ENCODE results near the gene FKBP14. TPM values are rescaled to one million over a fixed set of nuclear protein-coding genes. Genes with fewer than 3 reads are reported as not detected.

FKBP14 gene
- total RNA-seq, 1 donor from 2014 or later, result 8.6 TPM

GRCh38 chr7:30027740-30028215 is 1.3 kb upstream of the FKBP14 start:
- H3K36me3 Mint-ChIP-seq (ENCODE audit: low read depth), result peaks cover 4% of the 10 kb centered on the region
- H3K27ac Mint-ChIP-seq, result peak overlapping the region; percentile 88
- H3K4me3 Mint-ChIP-seq, result no peak overlapping the region
- no peak for DNase-seq
- intact Hi-C loops (cut with micrococcal nuclease), result loop anchor here (2.0 to 10.0 kb wide), 9 partner anchors 35 to 745 kb away; partner anchors contain the start of genes GARS1, MINDY4, NOD1 and SCRN1
- peaks cover 3% of the 10 kb centered on the region for H3K9me3 Mint-ChIP-seq
- peaks cover 27% of the 10 kb centered on the region for H3K4me1 Mint-ChIP-seq
- no peaks in the 10 kb centered on the region for H3K27me3 Mint-ChIP-seq

- Mint-ChIP-seq H3K27me3 (no peaks in the 10 kb centered on the region), H3K4me3 (no peak overlapping the region), H3K27ac (peak overlapping the region; percentile 88), H3K4me1 (peaks cover 27% of the 10 kb centered on the region), H3K36me3 (ENCODE audit: low read depth) (peaks cover 5% of the 10 kb centered on the region), H3K9me3 (peaks cover 3% of the 10 kb centered on the region)
- intact Hi-C loops (cut with micrococcal nuclease), result loop anchor here (2.0 to 10.0 kb wide), 7 partner anchors 38 to 745 kb away; partner anchors contain the start of genes GARS1, MINDY4, NOD1 and SCRN1
- no peak for DNase-seq
These were observed 559 bp upstream of the FKBP14 start for GRCh38 chr7:30027065-30027456.

GRCh38 chr7:30023524-30023923 is 3.0 kb downstream of the FKBP14 start:
- Mint-ChIP-seq H3K9me3 (peaks cover 3% of the 10 kb centered on the region), H3K4me1 (peaks cover 32% of the 10 kb centered on the region), H3K36me3 (ENCODE audit: low read depth) (peaks cover 8% of the 10 kb centered on the region), H3K27me3 (no peaks in the 10 kb centered on the region), H3K27ac (no peak overlapping the region), H3K4me3 (no peak overlapping the region)
- intact Hi-C loops (cut with micrococcal nuclease), result loop anchor here (10.0 kb wide), 1 partner anchor 301 kb away; no protein-coding TSS in a partner anchor
- no peak for DNase-seq

GRCh38 chr7:30022991-30023390 is 3.5 kb downstream of the FKBP14 start:
- Mint-ChIP-seq H3K4me1 (peaks cover 31% of the 10 kb centered on the region), H3K27ac (no peak overlapping the region), H3K4me3 (no peak overlapping the region), H3K9me3 (peaks cover 3% of the 10 kb centered on the region), H3K27me3 (no peaks in the 10 kb centered on the region), H3K36me3 (ENCODE audit: low read depth) (peaks cover 12% of the 10 kb centered on the region)
- intact Hi-C loops (cut with micrococcal nuclease), result loop anchor here (10.0 kb wide), 1 partner anchor 302 kb away; no protein-coding TSS in a partner anchor
- no peak for DNase-seq

GRCh38 chr7:30020535-30020934 is 6.0 kb downstream of the FKBP14 start:
- H3K27me3 Mint-ChIP-seq, result no peaks in the 10 kb centered on the region
- intact Hi-C loops (cut with micrococcal nuclease), result loop anchor here (10.0 kb wide), 1 partner anchor 304 kb away; no protein-coding TSS in a partner anchor
- peaks cover 3% of the 10 kb centered on the region for H3K9me3 Mint-ChIP-seq
- H3K4me3 Mint-ChIP-seq, result no peak overlapping the region
- H3K27ac Mint-ChIP-seq, result no peak overlapping the region
- H3K4me1 Mint-ChIP-seq, result peaks cover 21% of the 10 kb centered on the region
- peaks cover 12% of the 10 kb centered on the region for H3K36me3 Mint-ChIP-seq (ENCODE audit: low read depth)
- no peak for DNase-seq

- intact Hi-C loops (cut with micrococcal nuclease), result loop anchor here (10.0 kb wide), 1 partner anchor 305 kb away; no protein-coding TSS in a partner anchor
- no peak overlapping the region for H3K27ac Mint-ChIP-seq
- H3K36me3 Mint-ChIP-seq (ENCODE audit: low read depth), result peaks cover 8% of the 10 kb centered on the region
- DNase-seq, result no peak
- no peaks in the 10 kb centered on the region for H3K27me3 Mint-ChIP-seq
- H3K9me3 Mint-ChIP-seq, result no peaks in the 10 kb centered on the region
- peaks cover 16% of the 10 kb centered on the region for H3K4me1 Mint-ChIP-seq
- no peak overlapping the region for H3K4me3 Mint-ChIP-seq
These were observed 6.5 kb downstream of the FKBP14 start for GRCh38 chr7:30019960-30020359.

GRCh38 chr7:30019387-30019786 is 7.1 kb downstream of the FKBP14 start:
- DNase-seq, result no peak
- intact Hi-C loops (cut with micrococcal nuclease), result no loop called here
- H3K36me3 Mint-ChIP-seq (ENCODE audit: low read depth), result peaks cover 10% of the 10 kb centered on the region
- H3K27me3 Mint-ChIP-seq, result no peaks in the 10 kb centered on the region
- H3K4me3 Mint-ChIP-seq, result no peak overlapping the region
- H3K27ac Mint-ChIP-seq, result no peak overlapping the region
- no peaks in the 10 kb centered on the region for H3K9me3 Mint-ChIP-seq
- peaks cover 13% of the 10 kb centered on the region for H3K4me1 Mint-ChIP-seq

- intact Hi-C loops (cut with micrococcal nuclease), result no loop called here
- no peaks in the 10 kb centered on the region for H3K27me3 Mint-ChIP-seq
- peaks cover 12% of the 10 kb centered on the region for H3K36me3 Mint-ChIP-seq (ENCODE audit: low read depth)
These were observed 8.1 kb downstream of the FKBP14 start for GRCh38 chr7:30018451-30018850.

GRCh38 chr7:30012757-30013156 is 13.7 kb downstream of the FKBP14 start:
- Mint-ChIP-seq H3K27ac (no peak overlapping the region), H3K4me3 (no peak overlapping the region)
- intact Hi-C loops (cut with micrococcal nuclease), result no loop called here

More at GRCh38 chr7:30018451-30018850, 8.1 kb downstream of the FKBP14 start:
- Mint-ChIP-seq H3K9me3 (no peaks in the 10 kb centered on the region), H3K4me3 (no peak overlapping the region), H3K4me1 (peaks cover 8% of the 10 kb centered on the region), H3K27ac (no peak overlapping the region)
- DNase-seq, result no peak

GRCh38 chr7:30010021-30010420 is 16.5 kb downstream of the FKBP14 start:
- DNase-seq, result no peak
- H3K9me3 Mint-ChIP-seq, result no peaks in the 10 kb centered on the region
- no peaks in the 10 kb centered on the region for H3K4me1 Mint-ChIP-seq
- H3K4me3 Mint-ChIP-seq, result no peak overlapping the region
- intact Hi-C loops (cut with micrococcal nuclease), result no loop called here
- H3K27me3 Mint-ChIP-seq, result no peaks in the 10 kb centered on the region
- H3K36me3 Mint-ChIP-seq (ENCODE audit: low read depth), result peaks cover 7% of the 10 kb centered on the region
- no peak overlapping the region for H3K27ac Mint-ChIP-seq

More at GRCh38 chr7:30012757-30013156, 13.7 kb downstream of the FKBP14 start:
- DNase-seq, result no peak
- no peaks in the 10 kb centered on the region for H3K9me3 Mint-ChIP-seq
- H3K27me3 Mint-ChIP-seq, result no peaks in the 10 kb centered on the region
- H3K36me3 Mint-ChIP-seq (ENCODE audit: low read depth), result peaks cover 7% of the 10 kb centered on the region
- no peaks in the 10 kb centered on the region for H3K4me1 Mint-ChIP-seq

- Mint-ChIP-seq H3K36me3 (ENCODE audit: low read depth) (no peaks in the 10 kb centered on the region), H3K27ac (no peak overlapping the region), H3K4me1 (no peaks in the 10 kb centered on the region), H3K9me3 (no peaks in the 10 kb centered on the region), H3K4me3 (no peak overlapping the region), H3K27me3 (peaks cover 8% of the 10 kb centered on the region)
- intact Hi-C loops (cut with micrococcal nuclease), result no loop called here
- no peak for DNase-seq
These were observed 21.0 kb downstream of the FKBP14 start for GRCh38 chr7:30005464-30005863.

GRCh38 chr7:30003098-30003497 is 23.4 kb downstream of the FKBP14 start:
- intact Hi-C loops (cut with micrococcal nuclease), result no loop called here
- H3K4me3 Mint-ChIP-seq, result no peak overlapping the region
- no peak overlapping the region for H3K27ac Mint-ChIP-seq

GRCh38 chr7:30001998-30002397 is 24.5 kb downstream of the FKBP14 start:
- Mint-ChIP-seq H3K4me3 (no peak overlapping the region), H3K4me1 (no peaks in the 10 kb centered on the region), H3K27me3 (peaks cover 26% of the 10 kb centered on the region), H3K27ac (no peak overlapping the region), H3K9me3 (no peaks in the 10 kb centered on the region), H3K36me3 (ENCODE audit: low read depth) (no peaks in the 10 kb centered on the region)
- no peak for DNase-seq
- intact Hi-C loops (cut with micrococcal nuclease), result no loop called here

More at GRCh38 chr7:30003098-30003497, 23.4 kb downstream of the FKBP14 start:
- Mint-ChIP-seq H3K36me3 (ENCODE audit: low read depth) (no peaks in the 10 kb centered on the region), H3K27me3 (peaks cover 20% of the 10 kb centered on the region), H3K9me3 (no peaks in the 10 kb centered on the region), H3K4me1 (no peaks in the 10 kb centered on the region)
- no peak for DNase-seq

- Mint-ChIP-seq H3K27me3 (peaks cover 39% of the 10 kb centered on the region), H3K4me3 (no peak overlapping the region)
These were observed 28.0 kb downstream of the FKBP14 start for GRCh38 chr7:29998489-29998888.

GRCh38 chr7:29996321-29996720 is 30.2 kb downstream of the FKBP14 start:
- H3K27ac Mint-ChIP-seq, result no peak overlapping the region
- H3K36me3 Mint-ChIP-seq (ENCODE audit: low read depth), result no peaks in the 10 kb centered on the region
- H3K4me1 Mint-ChIP-seq, result no peaks in the 10 kb centered on the region
- H3K4me3 Mint-ChIP-seq, result no peak overlapping the region
- H3K9me3 Mint-ChIP-seq, result peaks cover 11% of the 10 kb centered on the region
- no peak for DNase-seq
- peaks cover 50% of the 10 kb centered on the region for H3K27me3 Mint-ChIP-seq
- intact Hi-C loops (cut with micrococcal nuclease), result no loop called here

More at GRCh38 chr7:29998489-29998888, 28.0 kb downstream of the FKBP14 start:
- no peaks in the 10 kb centered on the region for H3K36me3 Mint-ChIP-seq (ENCODE audit: low read depth)
- no peaks in the 10 kb centered on the region for H3K4me1 Mint-ChIP-seq
- peaks cover 11% of the 10 kb centered on the region for H3K9me3 Mint-ChIP-seq
- DNase-seq, result no peak
- no peak overlapping the region for H3K27ac Mint-ChIP-seq
- intact Hi-C loops (cut with micrococcal nuclease), result no loop called here

All from activated CD4-positive, alpha-beta T cell treated with anti-CD3 and anti-CD28 coated beads, Interleukin-2, amount 10 ng/mL, durations not matched to agents 24 days and 14 days (primary cell).